Psoas muscle (tissue), 8 donors: Measurements from ENCODE around the gene FARP1. TPM values are rescaled to one million over a fixed set of nuclear protein-coding genes. Genes with fewer than 3 reads are reported as not detected.

ENCODE experiments used
- ATAC-seq, 4 donors: fragments of 200-7000 bp; cut with Tn5 transposase; one replicate each; pipeline ENCODE4 v1.9.1; 2020; ENCODE audit warnings: moderate library complexity in 3 of 4, mild to moderate bottlenecking in 2 of 4
- DNase-seq, 2 donors: peaks; one replicate each; pipeline ENCODE4 v3.0.0-alpha.2; 2020
- H3K27ac ChIP-seq: fragments of 200-600 bp; one replicate; pipeline ENCODE4 v1.8.0; 2022
- H3K27me3 ChIP-seq, 3 donors: fragments of 200-600 bp in 1 of 3; one replicate each; pipeline versions ENCODE4 v1.6.1 to v1.8.0; 2013 to 2022; ENCODE audit warnings: low read length in 2 of 3, mild to moderate bottlenecking in 2 of 3, moderate library complexity in 1 of 3; ENCODE audit not compliant: insufficient read depth in 3 of 3
- H3K36me3 ChIP-seq, 2 donors: fragments of 200-600 bp in 1 of 2; one replicate each; pipeline versions ENCODE4 v1.6.1 to v1.8.0; 2013 to 2022; ENCODE audit warnings: low read depth in 1 of 2, mild to moderate bottlenecking in 1 of 2, moderate library complexity in 1 of 2; ENCODE audit not compliant: insufficient read depth in 1 of 2
- H3K4me1 ChIP-seq: fragments of 200-600 bp; one replicate; pipeline ENCODE4 v1.8.0; 2022
- H3K4me3 ChIP-seq: fragments of 200-600 bp; one replicate; pipeline ENCODE4 v1.8.0; 2022; ENCODE audit warnings: mild to moderate bottlenecking
- H3K9me3 ChIP-seq: fragments of 200-600 bp; one replicate; pipeline ENCODE4 v1.8.0; 2022
- WGBS, 3 donors: extraction: QIAGEN DNeasy Blood & Tissue Kit; methylation state at CpG; one replicate each; pipeline versions ENCODE4 v1.1.6 to v1.1.7; 2013; 5-methylcytosine and 5-hydroxymethylcytosine counted together
- intact Hi-C, 2 donors: fragments of 100-400 bp; cut with DNase I; formaldehyde crosslinking; loops; one replicate each; pipeline versions ENCODE4 v1.11.0 to v1.14.2; 2022
- polyA plus RNA-seq, 3 donors: library from polyadenylated mRNA; stranded (reverse); fragments of 200-250 nt; gene quantifications; one replicate each; pipeline ENCODE4 v1.2.3, GENCODE V29; 2013
- total RNA-seq, 4 donors: library from RNA; stranded (reverse); fragmentation: NEBNext Ultra II Directional in 2 of 4; extraction: Animal tissue kit (Norgen Biotek cat#: 25700) in 2 of 4; gene quantifications; one replicate each; pipeline versions ENCODE4 v1.2.1 to v1.2.4, GENCODE V29; 2021 to 2023
- TF ChIP-seq, protein P1 (sequence below): fragments of 200-600 bp; IDR thresholded peaks from one replicate; pipeline ENCODE4 v1.8.0; 2022; ENCODE audit warnings: antibody characterized with exemption
- donor health status: healthy with polysubstance abuse.
- donor health status: DM: no; HTN: no; CAD: no; lungs with moderate emphysema.
- donor health status: Bipolar disorder and iron deficiency.
- donor health status: healthy.
- donor health status: DM: yes; HTN: yes; CAD: no.
- donor health status: DM: no; HTN: no; CAD: no.
- donor health status: DM: no; HTN: no; CAD: no.
- donor health status: DM: yes; HTN: yes; CAD: no.

Gene FARP1
- total and polyA plus RNA-seq, 7 donors: 5.7 to 19.4 (median 9.2) TPM

DNA sequence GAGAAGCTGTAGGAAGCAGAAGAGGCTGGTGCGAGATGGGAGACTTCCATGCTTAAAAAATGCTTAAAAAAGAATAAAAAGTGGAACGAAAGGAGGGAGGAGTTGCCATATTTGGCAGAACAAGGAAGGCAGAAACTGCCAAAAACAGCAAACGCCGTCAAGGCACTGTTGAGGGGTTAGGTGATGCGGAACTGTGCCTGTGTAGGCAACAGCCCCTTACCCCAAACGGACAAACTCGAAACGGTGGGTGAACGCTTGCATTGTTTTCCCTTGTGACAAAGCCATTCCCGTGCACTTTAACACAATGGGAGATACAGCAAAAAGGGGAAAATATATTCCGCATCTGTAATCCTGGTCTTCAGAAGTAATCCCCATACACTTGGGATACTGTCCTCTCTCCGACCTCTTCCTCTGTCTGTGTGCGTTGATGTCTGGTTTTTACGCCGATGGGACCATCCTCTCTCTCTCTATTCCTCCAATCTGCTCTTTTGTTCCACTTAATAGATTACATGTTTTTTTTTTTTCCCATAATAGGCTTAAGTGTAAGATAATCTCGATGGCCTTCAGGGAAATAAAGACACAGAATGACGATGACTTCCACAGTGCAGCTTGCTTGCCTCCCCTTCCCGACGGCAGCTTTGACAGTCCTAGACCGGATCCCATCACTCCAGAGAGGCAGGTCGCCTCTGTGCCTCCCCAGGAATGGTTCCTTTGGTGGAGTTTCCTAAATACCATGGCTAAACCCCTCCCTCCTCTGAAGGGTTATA is 166.9 kb downstream of the FARP1 start:
- WGBS, 3 donors: 74 to 76% (median 75%) methylated on average over 21 of the region's 21 CpGs
- no peak for DNase-seq

DNA sequence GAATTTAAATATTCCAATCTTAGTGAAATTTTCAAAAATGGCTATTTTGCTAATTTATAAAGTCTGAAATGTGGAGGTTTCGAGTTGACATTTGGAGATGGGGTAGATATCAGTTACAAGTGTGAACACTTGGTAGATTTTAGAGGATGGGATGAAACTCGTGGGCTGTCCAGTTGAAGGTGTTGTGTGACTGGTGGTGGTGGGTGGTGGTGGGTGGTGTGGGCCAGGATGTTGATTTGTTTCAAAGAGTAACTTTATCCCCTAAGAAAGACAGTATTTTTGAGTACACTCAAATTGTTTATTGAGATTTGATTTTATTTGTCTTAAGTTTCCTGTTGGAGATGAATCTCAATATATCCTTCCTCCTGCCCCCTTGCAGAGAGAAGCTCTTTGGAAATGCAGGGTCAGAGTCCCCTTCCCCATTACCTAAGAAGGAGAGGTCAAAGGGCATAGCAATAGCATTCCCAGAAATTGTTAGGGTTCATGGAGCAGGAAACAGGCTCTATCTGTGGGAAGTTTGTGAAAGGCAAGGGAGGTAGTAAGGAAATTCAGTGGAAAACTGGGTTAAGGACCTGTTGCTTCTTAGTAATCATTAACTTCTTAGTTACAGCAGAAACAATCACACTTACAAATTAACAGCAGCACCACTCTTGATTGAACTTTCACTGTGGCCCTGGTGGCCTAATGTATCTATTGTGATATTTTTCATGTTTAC is 167.7 kb downstream of the FARP1 start:
- TF ChIP-seq, protein P1, sequence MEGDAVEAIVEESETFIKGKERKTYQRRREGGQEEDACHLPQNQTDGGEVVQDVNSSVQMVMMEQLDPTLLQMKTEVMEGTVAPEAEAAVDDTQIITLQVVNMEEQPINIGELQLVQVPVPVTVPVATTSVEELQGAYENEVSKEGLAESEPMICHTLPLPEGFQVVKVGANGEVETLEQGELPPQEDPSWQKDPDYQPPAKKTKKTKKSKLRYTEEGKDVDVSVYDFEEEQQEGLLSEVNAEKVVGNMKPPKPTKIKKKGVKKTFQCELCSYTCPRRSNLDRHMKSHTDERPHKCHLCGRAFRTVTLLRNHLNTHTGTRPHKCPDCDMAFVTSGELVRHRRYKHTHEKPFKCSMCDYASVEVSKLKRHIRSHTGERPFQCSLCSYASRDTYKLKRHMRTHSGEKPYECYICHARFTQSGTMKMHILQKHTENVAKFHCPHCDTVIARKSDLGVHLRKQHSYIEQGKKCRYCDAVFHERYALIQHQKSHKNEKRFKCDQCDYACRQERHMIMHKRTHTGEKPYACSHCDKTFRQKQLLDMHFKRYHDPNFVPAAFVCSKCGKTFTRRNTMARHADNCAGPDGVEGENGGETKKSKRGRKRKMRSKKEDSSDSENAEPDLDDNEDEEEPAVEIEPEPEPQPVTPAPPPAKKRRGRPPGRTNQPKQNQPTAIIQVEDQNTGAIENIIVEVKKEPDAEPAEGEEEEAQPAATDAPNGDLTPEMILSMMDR: no peak
- Histone ChIP-seq H3K4me1 (no peaks in the 10 kb centered on the region), H3K36me3 (no peaks in the 10 kb centered on the region), H3K27me3 (no peaks in the 10 kb centered on the region), H3K27ac (no peak overlapping the region), H3K9me3 (no peaks in the 10 kb centered on the region), H3K4me3 (no peak overlapping the region)
- DNase-seq (no peak), ATAC-seq (no peak)
- intact Hi-C loops: no loop called here
- 82 to 88% (median 85%) methylated on average over 2 of the region's 2 CpGs for WGBS, 3 donors

More for the DNA sequence above, 166.9 kb downstream of the FARP1 start:
- H3K27me3 ChIP-seq: no peaks in the 10 kb centered on the region
- H3K4me3 ChIP-seq: no peak overlapping the region
- no peaks in the 10 kb centered on the region for H3K4me1 ChIP-seq
- H3K27ac ChIP-seq: no peak overlapping the region
- intact Hi-C loops: no loop called here
- no peak for ATAC-seq
- H3K9me3 ChIP-seq: no peaks in the 10 kb centered on the region
- TF ChIP-seq, protein P1: no peak
- no peaks in the 10 kb centered on the region for H3K36me3 ChIP-seq

DNA sequence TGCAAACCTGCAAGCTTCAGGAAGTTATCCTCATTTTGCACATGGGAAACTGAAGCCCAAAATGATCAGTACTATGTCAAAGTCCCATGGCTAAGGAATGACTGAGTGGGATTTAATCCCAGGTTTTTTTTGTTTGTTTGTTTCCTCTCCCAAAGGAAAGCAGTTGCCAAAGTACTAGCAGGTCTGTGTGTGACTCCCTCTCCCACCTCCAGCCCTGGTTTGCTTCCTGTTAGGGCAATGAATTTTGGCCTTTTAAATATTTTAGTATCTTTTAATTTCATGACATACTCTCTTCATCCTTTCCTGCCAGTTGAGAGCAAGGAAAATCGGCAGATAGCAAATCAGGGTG is 168.3 kb downstream of the FARP1 start:
- WGBS, 3 donors: 55 to 70% (median 60%) methylated on average over 1 of the region's 1 CpG

DNA sequence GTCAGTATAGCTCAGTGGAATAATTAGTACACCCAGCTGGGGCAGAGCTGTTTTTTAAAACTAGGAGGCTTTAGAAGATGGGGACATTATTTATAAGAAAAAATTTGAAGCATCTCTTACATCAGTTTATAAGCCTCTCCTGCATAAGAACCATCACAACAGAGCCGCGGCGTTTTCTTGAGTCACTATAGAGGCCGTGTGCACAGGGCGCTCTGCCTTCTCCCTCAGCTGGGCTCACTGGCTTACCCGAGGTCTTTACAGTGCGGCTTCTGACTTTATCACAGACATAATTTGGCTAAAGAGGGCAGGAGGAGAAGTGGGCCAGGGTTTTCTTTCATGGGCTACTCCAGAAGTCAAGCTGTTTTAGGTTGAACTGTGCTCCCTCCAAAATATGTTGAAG is 169.7 kb downstream of the FARP1 start:
- TF ChIP-seq, protein P1: no peak
- 89 to 92% (median 92%) methylated on average over 7 of the region's 7 CpGs for WGBS, 3 donors
- no peaks in the 10 kb centered on the region for H3K36me3 ChIP-seq
- no peak overlapping the region for H3K27ac ChIP-seq
- ATAC-seq (no peak), DNase-seq (no peak)
- intact Hi-C loops: no loop called here
- H3K4me3 ChIP-seq: no peak overlapping the region
- no peaks in the 10 kb centered on the region for H3K27me3 ChIP-seq
- no peaks in the 10 kb centered on the region for H3K9me3 ChIP-seq
- H3K4me1 ChIP-seq: no peaks in the 10 kb centered on the region

More for the DNA sequence above, 168.3 kb downstream of the FARP1 start:
- H3K27me3 ChIP-seq: no peaks in the 10 kb centered on the region
- ATAC-seq (no peak), DNase-seq (no peak)
- TF ChIP-seq, protein P1: no peak
- H3K36me3 ChIP-seq: no peaks in the 10 kb centered on the region
- H3K27ac ChIP-seq: no peak overlapping the region
- intact Hi-C loops: no loop called here
- H3K9me3 ChIP-seq: no peaks in the 10 kb centered on the region
- no peaks in the 10 kb centered on the region for H3K4me1 ChIP-seq
- no peak overlapping the region for H3K4me3 ChIP-seq
